Activated CD8-positive, alpha-beta memory T cell treated with anti-CD3 and anti-CD28 coated beads, Interleukin-2, amount 50 U/mL, for 48 hours (primary cell): ENCODE measurements around the gene UPK2.
A peak's percentile ranks its signal among the peaks of the same experiment; 100 is the strongest.

ENCODE experiments used
- DNase-seq: peaks from one replicate; pipeline ENCODE4 v3.0.0-alpha.2; 2020

The UPK2 gene

DNA sequence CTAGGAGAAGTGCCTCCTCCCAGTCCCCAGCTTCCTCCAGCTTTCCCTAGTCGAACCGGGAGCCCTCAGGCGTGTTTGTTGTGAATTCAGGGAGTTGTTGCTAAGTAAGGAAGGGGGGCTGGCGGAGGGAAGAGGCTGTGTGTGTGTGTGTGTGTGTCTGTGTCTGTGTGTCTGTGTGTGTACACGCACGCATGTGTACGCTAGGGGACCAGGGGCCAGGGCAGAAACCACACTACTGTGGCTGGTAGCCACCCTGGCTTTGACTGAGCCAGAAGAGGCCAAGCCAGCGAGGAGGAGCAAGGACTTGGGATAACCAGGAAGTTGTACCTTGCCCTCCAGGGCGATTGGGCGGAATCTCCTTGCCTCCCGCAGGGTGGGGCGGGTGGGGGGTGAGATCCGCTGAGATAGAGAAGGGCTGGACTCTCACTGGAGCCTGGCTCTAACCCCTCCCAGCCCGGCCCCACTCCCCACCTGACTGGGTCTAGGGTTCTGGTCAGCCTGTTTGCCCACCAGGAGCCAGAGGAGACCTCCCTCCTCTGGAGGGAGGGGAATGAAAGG lies 37.9 kb upstream of the UPK2 start:
- no peak for DNase-seq

- no peak for DNase-seq
Measured at GRCh38 chr11:118918686-118919280, 37.3 kb upstream of the UPK2 start.

DNA sequence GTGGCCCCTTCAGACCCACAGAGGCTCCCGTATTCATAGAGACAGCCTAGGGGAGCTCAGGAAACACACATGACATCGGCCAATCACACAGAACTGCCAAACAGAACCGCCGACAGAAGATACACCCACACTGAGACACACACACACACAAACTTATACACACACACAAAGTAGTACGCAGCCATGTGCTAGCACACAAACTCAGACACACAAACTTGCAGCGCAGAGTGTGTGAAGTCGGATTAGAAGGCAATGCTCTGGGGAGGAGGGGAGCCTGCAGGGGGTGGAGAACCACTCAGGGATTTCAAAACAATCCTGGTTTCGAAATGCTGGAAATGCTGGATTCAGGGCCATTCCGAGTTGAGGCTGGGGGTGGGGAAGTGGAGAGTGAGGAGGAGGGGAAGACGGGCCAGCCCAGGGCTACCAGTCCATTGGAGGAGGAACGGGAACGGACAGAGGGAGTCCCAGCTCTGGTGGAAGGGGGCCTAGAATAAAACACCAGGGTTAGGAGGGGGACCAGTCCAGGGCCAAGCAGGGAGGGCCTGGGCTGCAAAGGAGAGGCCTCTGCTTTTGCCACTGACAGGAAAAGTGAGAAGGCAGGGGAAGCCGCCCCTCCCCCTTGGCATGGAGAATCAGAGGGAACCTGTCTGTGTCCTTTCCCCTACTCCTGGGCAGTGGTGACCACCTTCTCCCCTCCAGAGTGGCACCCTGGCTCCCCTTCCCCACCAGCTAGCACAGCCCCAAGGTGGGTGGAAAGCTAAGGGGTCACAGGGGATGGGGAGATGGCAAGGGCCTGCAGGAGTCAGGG lies 34.8 kb upstream of the UPK2 start:
- peak; percentile 59 for DNase-seq

DNA sequence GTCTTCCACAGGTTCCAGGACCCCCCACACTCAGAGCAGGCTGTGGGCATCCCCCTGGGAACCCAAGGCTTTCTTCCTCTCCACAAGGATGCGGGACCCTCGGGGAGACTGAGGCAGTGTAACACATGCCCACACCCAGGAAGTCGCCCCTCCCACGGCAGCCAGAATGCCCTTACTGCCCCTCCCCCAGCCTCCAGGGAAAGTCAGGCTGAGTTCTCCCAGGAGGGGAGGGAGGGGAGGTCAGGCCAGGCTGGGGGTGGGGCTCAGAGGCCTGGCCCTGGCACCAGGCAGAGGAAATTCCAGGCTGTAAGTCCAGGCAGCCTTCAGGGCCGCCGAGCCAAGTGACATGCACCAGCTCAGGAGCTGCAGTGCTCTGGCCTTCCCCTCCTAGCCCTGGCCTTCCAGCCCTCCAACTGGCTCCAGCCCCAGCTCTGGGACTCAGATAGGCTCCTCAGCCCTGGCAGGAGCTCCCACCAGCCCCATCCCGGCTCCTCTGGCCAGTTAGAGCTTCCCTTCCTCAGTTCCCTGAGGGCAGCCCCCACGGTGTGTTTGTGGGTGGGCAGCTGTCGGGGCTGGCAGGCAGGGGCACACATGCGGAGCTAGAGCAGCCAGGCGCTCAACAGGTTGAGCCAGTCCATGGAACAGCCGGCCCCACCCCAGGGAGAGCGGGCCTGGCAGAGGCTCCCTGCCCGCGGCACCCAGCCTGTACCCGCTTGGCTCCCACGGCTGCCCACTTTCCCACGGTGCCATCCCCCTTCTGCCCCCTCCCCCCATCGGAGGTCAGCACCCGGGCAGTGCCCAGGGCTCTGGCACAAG lies 34.0 kb upstream of the UPK2 start:
- DNase-seq, result peak; percentile 57

GRCh38 chr11:118922745-118923627 lies 33.1 kb upstream of the UPK2 start:
- DNase-seq, result no peak

- no peak for DNase-seq
Measured at GRCh38 chr11:118923721-118924587, 32.1 kb upstream of the UPK2 start.

DNA sequence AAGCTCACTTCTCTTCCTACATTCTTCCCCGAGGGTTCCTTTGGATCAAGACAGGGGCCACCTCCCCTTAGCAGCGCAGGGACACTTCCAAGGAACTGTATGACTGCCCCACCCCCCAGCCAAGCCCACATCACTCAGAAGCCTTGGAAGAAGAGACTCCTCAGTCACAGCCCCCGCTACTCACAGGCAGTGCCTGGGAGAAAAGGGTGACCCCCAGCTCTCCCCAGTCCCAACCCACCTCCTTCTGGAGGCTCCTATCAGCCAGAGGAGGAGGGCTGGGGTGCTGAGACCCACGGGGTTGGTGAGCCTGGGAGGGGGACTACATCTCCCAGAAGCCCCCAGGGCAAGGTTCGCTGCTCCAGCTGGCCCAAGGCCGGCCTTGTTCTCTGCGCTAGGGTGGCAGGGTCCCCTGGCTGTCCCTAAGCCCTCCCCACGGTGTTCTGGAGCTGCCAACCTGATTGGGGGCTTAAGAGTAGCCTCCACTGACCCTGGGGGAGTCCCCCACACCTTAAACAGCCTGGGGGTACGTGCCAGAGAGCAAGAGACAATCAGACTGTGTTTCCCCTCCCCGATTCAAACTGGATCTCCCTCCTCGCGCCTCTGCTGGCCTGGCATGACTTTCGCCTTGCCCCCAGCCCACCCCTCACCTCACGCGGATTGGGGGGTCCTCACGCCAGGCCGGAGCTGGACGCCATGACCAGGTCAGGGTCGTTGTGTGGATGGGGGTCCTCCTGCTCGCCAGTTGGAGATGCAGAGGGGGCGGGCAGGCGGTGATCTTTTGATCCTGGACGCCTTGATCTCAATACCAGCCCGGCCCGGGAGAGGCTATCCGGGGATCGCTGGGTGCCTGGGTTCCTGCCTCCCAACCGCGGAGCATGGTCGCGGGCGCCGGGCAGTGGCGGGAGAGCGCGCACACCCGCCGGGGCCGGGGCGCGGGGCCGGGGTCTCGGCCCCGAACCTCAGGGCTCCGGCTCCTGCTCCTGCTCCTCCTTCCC lies 31.2 kb upstream of the UPK2 start:
- peak; percentile 83 for DNase-seq

DNA sequence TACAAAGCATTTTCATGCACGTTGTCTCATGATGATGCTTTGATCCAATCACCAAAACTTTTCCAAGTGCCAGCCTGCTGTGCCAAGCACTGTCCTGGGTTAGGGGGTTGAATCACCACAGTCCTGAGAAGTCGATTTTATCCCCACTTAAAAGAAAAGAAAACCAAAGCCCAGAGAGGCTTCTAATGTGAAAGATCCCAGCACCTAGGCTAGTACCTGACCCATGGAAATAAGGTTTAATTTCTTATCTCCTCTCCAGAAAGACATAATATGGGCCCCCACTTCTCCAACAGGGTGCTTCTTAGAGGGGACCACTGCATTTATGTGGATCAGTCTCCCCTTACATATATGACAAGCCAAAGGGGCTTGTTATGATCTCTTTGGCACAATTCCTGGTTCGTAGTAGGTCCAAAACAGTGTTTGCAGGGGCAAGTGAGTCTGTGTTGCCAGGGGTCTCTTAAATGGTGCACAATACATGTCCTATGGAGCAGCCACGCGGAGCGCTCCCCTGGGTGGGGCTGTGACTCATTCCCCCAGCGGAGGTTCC lies 28.5 kb upstream of the UPK2 start:
- DNase-seq, result no peak

DNA sequence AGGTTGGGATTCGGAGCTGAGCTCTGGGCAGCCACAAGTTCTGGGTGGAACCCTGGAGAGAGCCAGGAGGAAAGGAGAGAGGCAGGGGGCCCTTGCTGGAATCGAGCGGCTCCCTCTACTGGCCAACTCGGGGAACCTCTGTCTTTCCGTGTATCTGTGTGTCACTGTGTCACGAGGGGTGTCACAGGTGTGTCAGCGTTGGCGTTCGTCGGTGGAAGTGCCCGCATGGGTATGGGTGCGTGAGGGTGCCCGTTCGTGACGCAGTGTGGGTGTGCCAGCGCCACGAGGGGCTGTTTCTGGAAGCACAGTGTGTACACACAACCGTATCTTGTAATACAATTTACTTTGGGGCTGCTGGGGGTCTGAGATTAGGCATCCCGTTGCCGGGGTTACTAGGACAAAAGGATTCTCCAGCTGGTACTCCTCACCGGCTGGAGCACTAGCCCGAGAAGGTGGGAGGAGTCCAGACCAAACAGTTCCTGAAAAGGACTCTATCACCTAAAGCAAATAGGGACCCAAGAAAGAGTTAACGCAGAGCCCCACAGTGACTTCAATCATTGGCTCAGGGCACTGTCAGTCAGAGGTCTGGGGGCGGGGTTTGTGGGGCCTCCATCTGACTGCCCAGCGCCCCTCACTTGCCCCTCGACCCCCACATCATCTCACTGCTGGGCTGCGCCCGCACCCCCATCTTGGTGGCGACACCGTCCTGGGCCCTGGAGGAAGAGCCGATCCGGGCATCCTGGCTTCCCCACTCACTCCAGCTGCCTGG lies 27.8 kb upstream of the UPK2 start:
- DNase-seq, result peak; percentile 96

GRCh38 chr11:118928870-118929500 lies 27.1 kb upstream of the UPK2 start:
- DNase-seq, result peak; percentile 83

DNA sequence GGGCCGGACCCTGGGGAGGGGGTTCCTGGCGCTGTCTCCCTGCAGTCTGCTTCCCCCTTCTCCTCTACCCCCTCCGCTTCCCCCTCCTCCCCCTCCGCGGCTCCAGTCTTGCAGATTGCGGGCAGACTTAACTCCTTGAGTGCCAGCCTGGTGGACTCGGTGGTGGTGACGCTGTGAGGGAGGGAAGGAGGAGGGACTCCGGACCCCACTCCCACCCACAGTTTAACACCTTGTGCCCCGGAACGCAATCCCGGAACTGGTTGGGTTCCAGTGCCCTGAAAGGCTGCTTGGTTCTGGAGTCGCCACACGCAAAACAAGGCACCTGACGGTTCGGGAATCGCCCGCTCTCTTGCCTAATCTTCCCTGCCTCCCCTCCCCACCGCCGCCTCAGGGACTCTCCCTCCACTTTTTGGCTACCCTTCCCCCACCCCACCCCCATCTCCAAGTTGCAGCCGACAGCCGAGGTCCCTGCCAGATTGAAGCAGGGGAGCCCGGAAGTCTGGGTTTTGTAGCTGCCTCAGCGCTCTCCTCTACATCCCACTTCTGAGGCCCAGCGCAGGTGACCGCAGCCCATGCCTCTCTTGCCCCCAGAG lies 26.5 kb upstream of the UPK2 start:
- peak; percentile 84 for DNase-seq

- DNase-seq, result peak; percentile 96
Measured at GRCh38 chr11:118930094-118930712, 25.9 kb upstream of the UPK2 start.

DNA sequence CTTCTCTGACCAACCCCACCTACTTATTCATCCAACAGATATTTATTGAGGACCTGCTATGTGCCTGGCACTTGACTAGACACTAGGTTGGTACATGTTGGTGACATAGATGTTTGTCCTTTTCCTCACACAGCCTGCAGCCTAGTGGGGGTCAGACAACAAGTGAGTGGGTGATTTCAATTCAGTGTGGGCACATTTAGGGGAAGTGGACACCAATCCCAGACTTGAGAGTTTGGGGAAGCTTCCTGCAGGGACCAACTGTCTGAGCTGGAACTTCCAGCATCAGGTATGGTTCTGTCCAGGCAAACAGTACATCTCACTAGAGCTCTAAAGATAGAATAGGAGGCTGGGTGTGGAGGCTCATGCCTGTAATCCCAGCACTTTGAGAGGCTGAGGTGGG lies 24.5 kb upstream of the UPK2 start:
- no peak for DNase-seq

DNA sequence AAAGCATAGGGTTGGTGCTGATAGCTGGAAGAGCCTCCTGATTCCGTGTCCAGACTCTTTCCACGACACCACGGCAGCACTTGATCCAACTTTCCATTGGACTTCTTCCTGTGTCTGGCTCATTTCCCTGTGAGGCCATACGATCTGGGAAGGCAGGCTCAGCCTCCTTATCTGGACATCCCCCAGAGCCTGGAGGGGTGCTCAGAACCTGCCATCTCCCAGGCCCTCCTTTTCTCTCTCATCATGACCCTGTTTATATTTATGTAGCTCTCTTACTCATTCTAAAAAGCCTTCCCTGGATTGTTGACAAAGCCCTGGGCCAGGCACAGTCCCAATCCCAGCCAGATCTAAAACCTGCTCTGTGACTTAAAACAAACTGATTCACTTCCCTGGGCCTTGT lies 22.6 kb upstream of the UPK2 start:
- DNase-seq, result no peak

DNA sequence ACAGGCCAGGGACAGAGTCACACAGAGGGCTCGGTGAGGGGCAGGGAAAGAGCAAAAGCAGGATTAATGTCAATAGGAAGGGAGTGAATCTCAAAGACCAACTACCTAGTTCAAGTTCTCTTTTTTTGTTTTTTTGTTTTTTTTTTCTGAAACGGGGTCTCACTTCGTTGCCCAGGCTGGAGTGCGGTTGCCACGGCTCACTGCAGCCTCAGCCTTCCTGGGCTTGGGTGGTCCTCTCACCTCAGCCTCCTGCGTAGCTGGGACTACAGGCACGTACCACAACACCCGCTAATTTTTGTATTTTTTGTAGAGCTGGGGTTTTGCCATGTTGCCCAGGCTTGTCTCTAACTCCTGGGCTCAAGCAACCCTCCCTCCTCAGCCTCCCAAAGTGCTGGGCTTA lies 20.7 kb upstream of the UPK2 start:
- DNase-seq, result no peak

GRCh38 chr11:118938491-118939403 lies 17.4 kb upstream of the UPK2 start:
- no peak for DNase-seq
